SK-N-SH (cell line): ENCODE results near the gene NPC1.

ENCODE experiments used
- EP300 ChIP-seq, 2 experiments: IDR thresholded peaks; 2 replicates each; pipeline versions ENCODE4 v1.4.0 to v1.6.1; 2012; ENCODE audit warnings: borderline replicate concordance in 1 of 2, low read depth in 1 of 2, low read length in 1 of 2
- JUND ChIP-seq: IDR thresholded peaks from 2 replicates; pipeline ENCODE4 v1.4.0; 2012
- SIN3A ChIP-seq: IDR thresholded peaks from 2 replicates; pipeline ENCODE4 v1.6.1; 2012; ENCODE audit warnings: low read depth, mild to moderate bottlenecking, low read length, moderate library complexity, borderline replicate concordance
- YY1 ChIP-seq: IDR thresholded peaks from 2 replicates; pipeline ENCODE4 v1.4.0; 2012; ENCODE audit warnings: low read depth, mild to moderate bottlenecking
- TF ChIP-seq, protein P1 (sequence below): fragments of 200-600 bp; sonication (generic); IDR thresholded peaks from 2 replicates; pipeline ENCODE4 v1.6.1; 2017; ENCODE audit warnings: antibody characterized with exemption, mild to moderate bottlenecking, moderate library complexity

DNA sequence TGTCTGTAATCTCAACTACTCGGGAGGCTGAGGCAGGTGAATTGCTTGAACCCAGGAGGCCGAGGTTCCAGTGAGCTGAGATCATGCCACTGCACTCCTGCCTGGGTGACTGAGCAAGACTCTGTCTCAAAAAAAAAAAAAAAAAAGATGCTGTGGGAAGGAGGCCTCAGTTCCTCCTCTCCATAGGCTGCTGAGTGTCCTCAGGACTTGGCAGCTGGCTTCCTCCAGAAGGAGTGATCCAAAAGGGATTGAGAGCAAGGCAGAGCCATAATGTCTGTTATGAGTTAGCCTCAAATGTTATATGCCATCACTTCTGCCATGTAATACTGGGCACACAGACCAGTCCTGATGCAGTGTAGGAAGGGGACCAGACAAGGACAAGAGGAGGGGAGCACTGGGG is 6.6 kb upstream of the NPC1 start:
- no peak for TF ChIP-seq EP300 (IDR thresholded peaks at IDR 0.05; ENCODE audit: borderline replicate concordance in 1 of 2, low read depth in 1 of 2, low read length in 1 of 2)
- no peak for TF ChIP-seq JUND
- no peak for TF ChIP-seq SIN3A
- TF ChIP-seq YY1 = no peak
- TF ChIP-seq, protein P1, sequence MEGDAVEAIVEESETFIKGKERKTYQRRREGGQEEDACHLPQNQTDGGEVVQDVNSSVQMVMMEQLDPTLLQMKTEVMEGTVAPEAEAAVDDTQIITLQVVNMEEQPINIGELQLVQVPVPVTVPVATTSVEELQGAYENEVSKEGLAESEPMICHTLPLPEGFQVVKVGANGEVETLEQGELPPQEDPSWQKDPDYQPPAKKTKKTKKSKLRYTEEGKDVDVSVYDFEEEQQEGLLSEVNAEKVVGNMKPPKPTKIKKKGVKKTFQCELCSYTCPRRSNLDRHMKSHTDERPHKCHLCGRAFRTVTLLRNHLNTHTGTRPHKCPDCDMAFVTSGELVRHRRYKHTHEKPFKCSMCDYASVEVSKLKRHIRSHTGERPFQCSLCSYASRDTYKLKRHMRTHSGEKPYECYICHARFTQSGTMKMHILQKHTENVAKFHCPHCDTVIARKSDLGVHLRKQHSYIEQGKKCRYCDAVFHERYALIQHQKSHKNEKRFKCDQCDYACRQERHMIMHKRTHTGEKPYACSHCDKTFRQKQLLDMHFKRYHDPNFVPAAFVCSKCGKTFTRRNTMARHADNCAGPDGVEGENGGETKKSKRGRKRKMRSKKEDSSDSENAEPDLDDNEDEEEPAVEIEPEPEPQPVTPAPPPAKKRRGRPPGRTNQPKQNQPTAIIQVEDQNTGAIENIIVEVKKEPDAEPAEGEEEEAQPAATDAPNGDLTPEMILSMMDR = no peak
